GM21737 (cell line): ENCODE data around the gene SIK3.
A peak's percentile ranks its signal among the peaks of the same experiment; 100 is the strongest.

Experiments
- ATAC-seq: cut with Tn5 transposase; IDR thresholded peaks from one replicate; pipeline ENCODE4 v1.9.1; 2021; ENCODE audit warnings: mild to moderate bottlenecking, moderate library complexity; ENCODE audit not compliant: unreplicated experiment

The SIK3 gene

GRCh38 chr11:116901964-116902688 lies 196.1 kb downstream of the SIK3 start:
- ATAC-seq, result no peak

- no peak for ATAC-seq
Measured at GRCh38 chr11:116901211-116901610, 197.0 kb downstream of the SIK3 start.

- no peak for ATAC-seq
Measured at GRCh38 chr11:116896211-116896610, 202.0 kb downstream of the SIK3 start.

- ATAC-seq, result no peak
Measured at GRCh38 chr11:116895048-116895757, 203.0 kb downstream of the SIK3 start.

- ATAC-seq, result no peak
Measured at GRCh38 chr11:116893906-116894305, 204.3 kb downstream of the SIK3 start.

GRCh38 chr11:116893437-116893836 lies 204.8 kb downstream of the SIK3 start:
- ATAC-seq, result no peak

GRCh38 chr11:116892374-116892773 lies 205.9 kb downstream of the SIK3 start:
- ATAC-seq, result no peak

- no peak for ATAC-seq
Measured at GRCh38 chr11:116891746-116892145, 206.5 kb downstream of the SIK3 start.

- ATAC-seq, result no peak
Measured at GRCh38 chr11:116890607-116891006, 207.6 kb downstream of the SIK3 start.

- ATAC-seq, result peak; percentile 86
Measured at GRCh38 chr11:116890193-116890592, 208.0 kb downstream of the SIK3 start.

- no peak for ATAC-seq
Measured at GRCh38 chr11:116888884-116889549, 209.2 kb downstream of the SIK3 start.

- ATAC-seq, result no peak
Measured at GRCh38 chr11:116888024-116888423, 210.2 kb downstream of the SIK3 start.

GRCh38 chr11:116885951-116886655 lies 212.1 kb downstream of the SIK3 start:
- ATAC-seq, result no peak

- no peak for ATAC-seq
Measured at GRCh38 chr11:116882386-116882785, 215.8 kb downstream of the SIK3 start.

- no peak for ATAC-seq
Measured at GRCh38 chr11:116881143-116881542, 217.1 kb downstream of the SIK3 start.

GRCh38 chr11:116879800-116880625 lies 218.2 kb downstream of the SIK3 start:
- no peak for ATAC-seq

- ATAC-seq, result no peak
Measured at GRCh38 chr11:116876656-116877055, 221.6 kb downstream of the SIK3 start.

- ATAC-seq, result no peak
Measured at GRCh38 chr11:116875194-116875593, 223.0 kb downstream of the SIK3 start.

- no peak for ATAC-seq
Measured at GRCh38 chr11:116874251-116874650, 224.0 kb downstream of the SIK3 start.

GRCh38 chr11:116873381-116873780 lies 224.8 kb downstream of the SIK3 start:
- no peak for ATAC-seq
